SW480 (cell line): ENCODE data around the gene PLP1.
"Not testable (repeated sequence)": the region's sequence is repeated elsewhere in the genome, so short reads cannot be mapped to it uniquely, and the experiment has no call there.

Experiments used
- DNase-seq: peaks from one replicate; pipeline ENCODE4 v3.0.0-alpha.2; 2016; ENCODE audit warnings: low spot score

The PLP1 gene

GRCh38 chrX:103776546-103776945 is at the start of gene PLP1:
Gene PLP1 (plus strand): TSS chrX:103776840. CDS start chrX:103776996, 156 bp downstream.
- no peak for DNase-seq

- no peak for DNase-seq
Observed at GRCh38 chrX:103727115-103727514, 49.5 kb upstream of the PLP1 start.

GRCh38 chrX:103729015-103729414 is 47.6 kb upstream of the PLP1 start:
- DNase-seq, result no peak

- no peak for DNase-seq
Observed at GRCh38 chrX:103730147-103730795, 46.4 kb upstream of the PLP1 start.

GRCh38 chrX:103730796-103731493 is 45.7 kb upstream of the PLP1 start:
- no peak for DNase-seq

GRCh38 chrX:103733017-103733416 is 43.6 kb upstream of the PLP1 start:
- no peak for DNase-seq

GRCh38 chrX:103734125-103734760 is 42.4 kb upstream of the PLP1 start:
- no peak for DNase-seq

GRCh38 chrX:103737696-103738095 is 38.9 kb upstream of the PLP1 start:
- no peak for DNase-seq

- DNase-seq, result no peak
Observed at GRCh38 chrX:103739421-103739820, 37.2 kb upstream of the PLP1 start.

- no peak for DNase-seq
Observed at GRCh38 chrX:103741879-103742278, 34.8 kb upstream of the PLP1 start.

- no peak for DNase-seq
Observed at GRCh38 chrX:103742339-103742738, 34.3 kb upstream of the PLP1 start.

GRCh38 chrX:103747163-103747562 is 29.5 kb upstream of the PLP1 start:
- no peak for DNase-seq

GRCh38 chrX:103754401-103754800 is 22.2 kb upstream of the PLP1 start:
- no peak for DNase-seq

GRCh38 chrX:103756736-103757135 is 19.9 kb upstream of the PLP1 start:
- DNase-seq, result no peak

GRCh38 chrX:103758555-103758954 is 18.1 kb upstream of the PLP1 start:
- no peak for DNase-seq

GRCh38 chrX:103763541-103763940 is 13.1 kb upstream of the PLP1 start:
- not testable (repeated sequence) for DNase-seq

- DNase-seq, result not testable (repeated sequence)
Observed at GRCh38 chrX:103766813-103767555, 9.7 kb upstream of the PLP1 start.

- no peak for DNase-seq
Observed at GRCh38 chrX:103773445-103773844, 3.2 kb upstream of the PLP1 start.

- peak; percentile 37 for DNase-seq
Observed at GRCh38 chrX:103774070-103774642, 2.5 kb upstream of the PLP1 start.

- no peak for DNase-seq
Observed at GRCh38 chrX:103779141-103779789, 2.6 kb downstream of the PLP1 start.

GRCh38 chrX:103780336-103781061 is 3.9 kb downstream of the PLP1 start:
- DNase-seq, result no peak
